Thyroid gland (tissue), 4 donors: ENCODE results near the gene C1GALT1C1.

Source experiments
- POLR2A ChIP-seq, 2 donors: fragments of 450-650 bp; IDR thresholded peaks; one replicate each; pipeline ENCODE4 v1.6.1; 2017; ENCODE audit warnings: antibody characterized with exemption in 2 of 2, mild to moderate bottlenecking in 2 of 2, moderate library complexity in 1 of 2
- TF ChIP-seq, protein P1 (sequence below), 6 experiments: fragments of 200-600 bp in 3 of 6; fragments of 450-650 bp in 3 of 6; sonication (generic) in 3 of 6; IDR thresholded peaks; one replicate each; pipeline ENCODE4 v1.5.1; 2016 to 2019; ENCODE audit warnings: antibody characterized with exemption in 6 of 6, mild to moderate bottlenecking in 2 of 6, inconsistent platforms in 1 of 6, moderate library complexity in 1 of 6

- no peak for TF ChIP-seq POLR2A (IDR thresholded peaks at IDR 0.05)
- TF ChIP-seq, protein P1, sequence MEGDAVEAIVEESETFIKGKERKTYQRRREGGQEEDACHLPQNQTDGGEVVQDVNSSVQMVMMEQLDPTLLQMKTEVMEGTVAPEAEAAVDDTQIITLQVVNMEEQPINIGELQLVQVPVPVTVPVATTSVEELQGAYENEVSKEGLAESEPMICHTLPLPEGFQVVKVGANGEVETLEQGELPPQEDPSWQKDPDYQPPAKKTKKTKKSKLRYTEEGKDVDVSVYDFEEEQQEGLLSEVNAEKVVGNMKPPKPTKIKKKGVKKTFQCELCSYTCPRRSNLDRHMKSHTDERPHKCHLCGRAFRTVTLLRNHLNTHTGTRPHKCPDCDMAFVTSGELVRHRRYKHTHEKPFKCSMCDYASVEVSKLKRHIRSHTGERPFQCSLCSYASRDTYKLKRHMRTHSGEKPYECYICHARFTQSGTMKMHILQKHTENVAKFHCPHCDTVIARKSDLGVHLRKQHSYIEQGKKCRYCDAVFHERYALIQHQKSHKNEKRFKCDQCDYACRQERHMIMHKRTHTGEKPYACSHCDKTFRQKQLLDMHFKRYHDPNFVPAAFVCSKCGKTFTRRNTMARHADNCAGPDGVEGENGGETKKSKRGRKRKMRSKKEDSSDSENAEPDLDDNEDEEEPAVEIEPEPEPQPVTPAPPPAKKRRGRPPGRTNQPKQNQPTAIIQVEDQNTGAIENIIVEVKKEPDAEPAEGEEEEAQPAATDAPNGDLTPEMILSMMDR (IDR thresholded peaks at IDR 0.05) = no peak
These were observed 8.8 kb upstream of the C1GALT1C1 start for GRCh38 chrX:120638619-120639018.
